GM23248 (cell line): ENCODE measurements around the gene YTHDF1. TPM values are rescaled to one million over a fixed set of nuclear protein-coding genes. Genes with fewer than 3 reads are reported as not detected.

ENCODE experiments used
- DNase-seq: peaks from one replicate; pipeline ENCODE4 v3.0.0-alpha.2; 2015
- H2AFZ ChIP-seq: fragments of 200-600 bp; sonication (generic); 2 replicates; pipeline ENCODE4 v1.6.1; 2016; ENCODE audit warnings: antibody characterized with exemption
- H3F3A ChIP-seq: fragments of 200-600 bp; sonication (generic); 2 replicates; pipeline ENCODE4 v1.6.1; 2016; ENCODE audit warnings: mild to moderate bottlenecking, antibody characterized with exemption, mixed run types; ENCODE audit not compliant: insufficient read depth
- H3K27ac ChIP-seq: fragments of 200-600 bp; sonication (generic); 2 replicates; pipeline ENCODE4 v1.5.1; 2016; ENCODE audit warnings: mild to moderate bottlenecking
- H3K27me3 ChIP-seq: fragments of 200-600 bp; sonication (generic); replicated peaks from 2 replicates; pipeline ENCODE4 v1.6.1; 2016; ENCODE audit warnings: mild to moderate bottlenecking; ENCODE audit not compliant: insufficient read depth
- H3K36me3 ChIP-seq: fragments of 200-600 bp; sonication (generic); 2 replicates; pipeline ENCODE4 v1.6.1; 2016; ENCODE audit warnings: low read depth, mild to moderate bottlenecking
- H3K4me1 ChIP-seq: fragments of 200-600 bp; sonication (generic); 2 replicates; pipeline ENCODE4 v1.6.1; 2016; ENCODE audit warnings: mild to moderate bottlenecking; ENCODE audit not compliant: insufficient read depth
- H3K4me2 ChIP-seq: fragments of 200-600 bp; sonication (generic); one replicate; pipeline ENCODE4 v1.6.1; 2016; ENCODE audit warnings: mild to moderate bottlenecking; ENCODE audit not compliant: unreplicated experiment
- H3K4me3 ChIP-seq: fragments of 200-600 bp; sonication (generic); 2 replicates; pipeline ENCODE4 v1.5.1; 2016; ENCODE audit warnings: mild to moderate bottlenecking
- H3K79me2 ChIP-seq: fragments of 200-600 bp; sonication (generic); 2 replicates; pipeline ENCODE4 v1.6.1; 2016; ENCODE audit warnings: mild to moderate bottlenecking; ENCODE audit not compliant: insufficient read depth
- H3K9ac ChIP-seq: fragments of 200-600 bp; sonication (generic); 2 replicates; pipeline ENCODE4 v1.6.1; 2016; ENCODE audit warnings: mild to moderate bottlenecking
- H3K9me2 ChIP-seq: fragments of 200-600 bp; sonication (generic); 2 replicates; pipeline ENCODE4 v1.6.1; 2016; ENCODE audit warnings: mixed run types, mild to moderate bottlenecking, moderate library complexity; ENCODE audit not compliant: insufficient read depth
- H3K9me3 ChIP-seq: fragments of 200-600 bp; sonication (generic); one replicate; pipeline ENCODE4 v1.6.1; 2017; ENCODE audit warnings: low read depth
- H4K20me1 ChIP-seq: fragments of 200-600 bp; sonication (generic); 2 replicates; pipeline ENCODE4 v1.6.0; 2016; ENCODE audit not compliant: insufficient read depth
- EZH2 ChIP-seq: fragments of 200-600 bp; sonication (generic); IDR thresholded peaks from 2 replicates; pipeline ENCODE4 v1.6.1; 2018; ENCODE audit warnings: antibody characterized with exemption, mild to moderate bottlenecking; ENCODE audit not compliant: insufficient read depth, poor library complexity, severe bottlenecking
- EZH2phosphoT487 ChIP-seq: fragments of 200-600 bp; sonication (generic); IDR thresholded peaks from 2 replicates; pipeline ENCODE4 v1.6.1; 2018; ENCODE audit warnings: antibody characterized with exemption, moderate library complexity, mild to moderate bottlenecking, low read depth; ENCODE audit not compliant: insufficient read depth
- WGBS, 2 experiments: methylation state at CpG; one replicate each; pipeline ENCODE4 v1.1.6; 2015 to 2017; ENCODE audit warnings: low lambda C conversion rate in 2 of 2, low coverage in 1 of 2; ENCODE audit errors: missing lambda C conversion rate in 2 of 2; 5-methylcytosine and 5-hydroxymethylcytosine counted together
- in situ Hi-C: fragments of 300-500 bp; cut with MboI; formaldehyde crosslinking; loops from 2 replicates; pipeline ENCODE4 v1.15.0; 2020
- polyA plus RNA-seq: library from polyadenylated mRNA; unstranded; fragments of >200 nt; fragmentation: Nextera tagmentation; extraction: Ambion mirVana; gene quantifications from 2 replicates; pipeline ENCODE4 v1.2.1, GENCODE V29; 2016
- total RNA-seq: library from RNA; depleted of rRNA; stranded (reverse); fragments of >200 nt; shearing (Covaris generic); gene quantifications from 2 replicates; pipeline ENCODE4 v1.2.3, GENCODE V29; 2014

YTHDF1 gene
- total and polyA plus RNA-seq, 2 experiments from 2014 or later, result 16.7 to 20.4 TPM

DNA sequence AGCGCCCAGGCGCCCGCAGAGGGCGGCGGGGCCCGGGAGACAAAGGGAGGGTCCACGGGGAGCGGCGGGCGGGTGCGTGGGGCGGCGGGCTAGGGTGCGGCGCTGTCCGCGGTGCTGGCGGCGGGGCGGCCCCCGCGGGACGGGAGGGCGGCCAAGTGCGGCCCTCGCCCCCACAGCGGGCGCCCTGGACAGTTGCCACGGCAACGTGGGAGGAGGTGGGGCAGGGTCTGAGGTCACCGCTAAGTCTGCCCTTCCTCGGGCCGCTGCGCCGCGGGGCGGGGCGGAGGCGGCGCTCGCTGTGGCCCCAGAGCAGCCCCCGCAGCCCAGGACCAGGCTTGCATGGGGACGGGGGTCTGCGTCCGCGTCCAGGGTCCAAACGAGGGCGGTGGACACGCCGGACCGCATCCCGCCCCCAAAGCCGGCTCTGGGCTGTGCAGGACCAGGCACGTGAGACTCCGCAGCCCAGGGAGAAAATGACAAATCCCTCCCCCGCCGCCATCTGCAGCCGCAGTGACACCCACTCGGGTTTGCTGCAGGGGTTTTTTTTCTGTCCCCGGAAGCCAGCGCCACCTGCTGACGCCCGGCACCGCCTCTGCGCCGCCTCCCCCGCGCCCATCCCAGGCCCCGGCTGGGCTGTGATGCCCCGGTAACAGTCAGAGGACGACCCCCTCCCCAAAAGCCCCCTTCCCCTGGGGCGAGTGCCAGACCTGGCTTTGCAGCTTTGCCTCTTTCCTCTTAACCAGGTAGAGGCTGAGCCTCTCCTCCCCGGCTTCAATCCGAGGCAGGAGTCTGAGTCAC lies 36.8 kb downstream of the YTHDF1 start:
- peaks cover 48% of the 10 kb centered on the region for H3K27me3 ChIP-seq
- in situ Hi-C loops, result no loop called here
- no peaks in the 10 kb centered on the region for H4K20me1 ChIP-seq
- no peak overlapping the region for H3K4me2 ChIP-seq
- H3K4me1 ChIP-seq, result no peaks in the 10 kb centered on the region
- H3K79me2 ChIP-seq, result no peaks in the 10 kb centered on the region
- no peak overlapping the region for H3K27ac ChIP-seq
- WGBS, 2 experiments, result 3 to 5% methylated on average over 23 to 57 of the region's 74 CpGs
- TF ChIP-seq EZH2phosphoT487 (no peak), EZH2 (peak; percentile 86)
- H3F3A ChIP-seq, result no peaks in the 10 kb centered on the region
- no peaks in the 10 kb centered on the region for H3K9me3 ChIP-seq
- no peaks in the 10 kb centered on the region for H3K9me2 ChIP-seq
- H3K36me3 ChIP-seq, result no peaks in the 10 kb centered on the region
- DNase-seq, result peak; percentile 41
- H3K9ac ChIP-seq, result no peak overlapping the region
- no peak overlapping the region for H3K4me3 ChIP-seq
- no peak overlapping the region for H2AFZ ChIP-seq

DNA sequence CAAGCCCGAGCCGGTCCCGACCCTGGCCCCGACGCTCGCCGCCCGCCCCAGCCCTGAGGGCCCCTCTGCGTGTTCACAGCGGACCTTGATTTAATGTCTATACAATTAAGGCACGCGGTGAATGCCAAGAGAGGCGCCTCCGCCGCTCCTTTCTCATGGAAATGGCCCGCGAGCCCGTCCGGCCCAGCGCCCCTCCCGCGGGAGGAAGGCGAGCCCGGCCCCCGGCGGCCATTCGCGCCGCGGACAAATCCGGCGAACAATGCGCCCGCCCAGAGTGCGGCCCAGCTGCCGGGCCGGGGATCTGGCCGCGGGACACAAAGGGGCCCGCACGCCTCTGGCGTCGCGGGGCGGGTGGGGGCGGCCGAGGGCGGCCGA lies 37.5 kb downstream of the YTHDF1 start:
- Histone ChIP-seq H3K36me3 (no peaks in the 10 kb centered on the region), H3K9me3 (no peaks in the 10 kb centered on the region), H3F3A (no peaks in the 10 kb centered on the region), H3K27me3 (peaks cover 55% of the 10 kb centered on the region), H3K4me3 (no peak overlapping the region), H3K4me2 (no peak overlapping the region), H3K4me1 (no peaks in the 10 kb centered on the region), H3K9me2 (no peaks in the 10 kb centered on the region), H2AFZ (no peak overlapping the region), H3K27ac (no peak overlapping the region), H3K9ac (no peak overlapping the region), H4K20me1 (no peaks in the 10 kb centered on the region), H3K79me2 (no peaks in the 10 kb centered on the region)
- WGBS, 2 experiments, result 3% methylated on average over 21 to 34 of the region's 49 CpGs
- TF ChIP-seq EZH2, result peak; percentile 24
- TF ChIP-seq EZH2phosphoT487, result no peak
- in situ Hi-C loops, result no loop called here
- no peak for DNase-seq

DNA sequence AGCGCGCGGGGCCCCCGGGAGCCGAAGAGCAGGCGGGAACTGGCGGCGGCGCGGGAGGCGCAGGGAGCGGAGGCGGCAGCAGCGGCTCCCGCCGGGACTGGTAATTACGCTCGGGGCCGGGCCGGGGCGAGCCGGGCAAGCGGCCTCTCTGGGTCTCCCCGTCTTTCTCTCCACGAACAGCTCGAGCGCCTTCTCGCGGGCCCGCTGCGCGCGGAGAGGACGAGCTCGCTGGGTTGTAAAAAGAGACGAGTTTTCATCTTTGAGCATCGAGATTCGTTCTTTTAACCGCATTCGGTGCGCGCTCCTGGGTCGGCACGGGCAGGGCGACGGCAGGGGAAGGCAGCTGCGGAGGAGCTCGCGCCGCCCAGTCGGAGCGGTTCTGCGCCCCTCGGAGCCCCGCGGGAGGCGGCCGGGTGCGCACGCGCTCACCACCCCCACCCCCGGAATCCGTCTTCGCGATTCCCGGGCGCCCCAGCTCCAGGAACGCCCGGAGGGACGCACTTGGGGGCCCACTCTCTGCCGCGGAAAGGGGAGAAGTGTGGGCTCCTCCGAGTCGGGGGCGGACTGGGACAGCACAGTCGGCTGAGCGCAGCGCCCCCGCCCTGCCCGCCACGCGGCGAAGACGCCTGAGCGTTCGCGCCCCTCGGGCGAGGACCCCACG lies 38.0 kb downstream of the YTHDF1 start:
- peaks cover 59% of the 10 kb centered on the region for H3K27me3 ChIP-seq
- H3K36me3 ChIP-seq, result no peaks in the 10 kb centered on the region
- no peaks in the 10 kb centered on the region for H3F3A ChIP-seq
- H3K4me3 ChIP-seq, result no peak overlapping the region
- no peaks in the 10 kb centered on the region for H3K79me2 ChIP-seq
- no peak overlapping the region for H3K27ac ChIP-seq
- in situ Hi-C loops, result no loop called here
- 1 to 2% methylated on average over 56 to 63 of the region's 90 CpGs for WGBS, 2 experiments
- no peak overlapping the region for H3K4me2 ChIP-seq
- H3K9ac ChIP-seq, result no peak overlapping the region
- no peaks in the 10 kb centered on the region for H3K9me3 ChIP-seq
- no peaks in the 10 kb centered on the region for H3K4me1 ChIP-seq
- H4K20me1 ChIP-seq, result no peaks in the 10 kb centered on the region
- no peak for DNase-seq
- H3K9me2 ChIP-seq, result no peaks in the 10 kb centered on the region
- TF ChIP-seq EZH2phosphoT487, result 0 out of 2 replicates have a peak, but pooled peaks have one; percentile 38
- TF ChIP-seq EZH2, result peak; percentile 75
- H2AFZ ChIP-seq, result no peak overlapping the region

DNA sequence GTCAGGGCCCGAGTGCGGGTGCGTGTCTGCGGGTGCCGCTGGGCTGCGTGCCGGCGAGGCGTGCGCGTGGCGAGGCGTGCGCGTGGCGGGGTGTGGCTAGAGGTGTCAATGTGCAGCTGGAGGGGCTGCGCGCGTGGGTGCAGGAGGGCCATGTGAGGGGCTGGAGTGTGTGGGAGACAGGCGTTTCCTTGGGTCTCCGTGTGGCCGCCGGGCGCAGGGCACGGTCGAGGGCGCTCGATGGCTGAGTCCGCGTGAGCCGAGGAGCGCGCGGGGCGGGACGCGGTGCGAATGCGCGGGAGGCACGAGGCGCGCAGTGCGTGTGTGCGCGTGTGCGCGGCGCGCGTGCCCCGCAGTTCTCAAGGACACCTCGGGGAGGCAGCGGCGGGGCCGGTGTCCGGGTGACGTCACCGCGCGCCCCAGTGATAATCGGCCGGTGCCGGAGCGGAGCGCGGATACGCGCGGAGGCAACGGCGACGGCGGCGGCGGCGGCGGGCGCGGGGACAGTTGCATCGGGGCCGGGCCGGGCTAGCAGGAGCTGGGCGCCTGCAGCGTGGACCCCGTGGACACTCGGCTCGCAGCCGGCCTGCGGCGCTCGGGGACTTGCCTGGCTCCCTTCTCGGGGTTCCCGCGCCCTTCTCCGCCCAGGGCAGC lies 38.7 kb downstream of the YTHDF1 start:
- no peak overlapping the region for H3K27ac ChIP-seq
- no peak overlapping the region for H3K4me2 ChIP-seq
- 6 to 7% methylated on average over 53 to 58 of the region's 96 CpGs for WGBS, 2 experiments
- H3K9ac ChIP-seq, result no peak overlapping the region
- H4K20me1 ChIP-seq, result no peaks in the 10 kb centered on the region
- H3K4me1 ChIP-seq, result no peaks in the 10 kb centered on the region
- in situ Hi-C loops, result no loop called here
- no peaks in the 10 kb centered on the region for H3K9me3 ChIP-seq
- no peaks in the 10 kb centered on the region for H3K79me2 ChIP-seq
- H3F3A ChIP-seq, result no peaks in the 10 kb centered on the region
- H3K27me3 ChIP-seq, result peaks cover 61% of the 10 kb centered on the region
- H2AFZ ChIP-seq, result no peak overlapping the region
- peak; percentile 42 for DNase-seq
- H3K36me3 ChIP-seq, result no peaks in the 10 kb centered on the region
- TF ChIP-seq EZH2phosphoT487 (no peak), EZH2 (no peak)
- H3K4me3 ChIP-seq, result no peak overlapping the region
- H3K9me2 ChIP-seq, result no peaks in the 10 kb centered on the region
